K562 (cell line): ENCODE measurements around the gene PPFIBP2. TPM values are rescaled to one million over a fixed set of nuclear protein-coding genes. Genes with fewer than 3 reads are reported as not detected.

Experiments used
- ATAC-seq: fragments of 200-7000 bp; cut with Tn5 transposase; 3 replicates; pipeline ENCODE4 v1.9.1; 2020; ENCODE audit warnings: moderate library complexity
- BruUV-seq: library from RNA; stranded (reverse); fragments of 400-500 nt; replicated peaks from 2 replicates; lab custom pipeline; 2021; lab: Mats Ljungman, UMichigan
- CTCF ChIA-PET: fragments of 300-600 bp; formaldehyde crosslinking; extraction: SDS; loops from one replicate; lab custom pipeline; 2021; ENCODE audit warnings: low intra/inter-chr PET ratio; lab: Yijun Ruan, JAX
- POLR2A ChIA-PET: fragments of 300-600, 350-650 bp; sonication (Branson Sonifier 250); formaldehyde crosslinking; extraction: SDS; loops from one replicate; lab custom pipeline; 2021; ENCODE audit warnings: antibody characterized with exemption, inconsistent platforms; lab: Yijun Ruan, JAX
- DNase-seq, 4 experiments: peaks; one replicate each; pipeline versions ENCODE4 v3.0.0 to v3.0.0-alpha.2; 2011 to 2018; ENCODE audit warnings: low spot score in 3 of 4, mixed read lengths in 3 of 4; ENCODE audit errors: extremely low read depth in 1 of 4
- FAIRE-seq: peaks from 2 replicates; lab custom pipeline; 2011; peaks lifted over from hg19 to GRCh38; lab: Jason Lieb, UNC
- H2AFZ ChIP-seq: 2 replicates; pipeline ENCODE4 v1.6.0; 2011; ENCODE audit warnings: low read depth, low read length, control low read depth, inconsistent platforms
- H3K27ac ChIP-seq: fragments of 200-600 bp; 3 replicates; pipeline ENCODE4 v1.8.0; 2011; ENCODE audit warnings: low read depth, mild to moderate bottlenecking, control low read depth, inconsistent platforms, low read length, moderate library complexity, mixed read lengths; ENCODE audit errors: extremely low read depth
- H3K27me3 ChIP-seq, 2 experiments: fragments of 300-600 bp in 1 of 2; 2 replicates in 1 of 2; 3 replicates in 1 of 2; pipeline versions ENCODE4 v1.6.0 to v1.8.0; 2011; ENCODE audit warnings: inconsistent platforms in 2 of 2, low read length in 2 of 2, mild to moderate bottlenecking in 1 of 2, mixed read lengths in 1 of 2, moderate library complexity in 1 of 2; ENCODE audit not compliant: control insufficient read depth in 2 of 2, insufficient read depth in 2 of 2
- H3K36me3 ChIP-seq: fragments of 300-600 bp; 3 replicates; pipeline ENCODE4 v1.8.0; 2011; ENCODE audit warnings: mild to moderate bottlenecking, low read length, inconsistent platforms; ENCODE audit not compliant: control insufficient read depth, insufficient read depth
- H3K4me1 ChIP-seq, 2 experiments: fragments of 200-600 bp in 1 of 2; replicated peaks in 1 of 2; 2 replicates in 1 of 2; 3 replicates in 1 of 2; pipeline versions ENCODE4 v1.5.1 to v1.8.0; 2011; ENCODE audit warnings: inconsistent platforms in 2 of 2, low read length in 2 of 2, mild to moderate bottlenecking in 1 of 2, mixed read lengths in 1 of 2, moderate library complexity in 1 of 2; ENCODE audit not compliant: control insufficient read depth in 2 of 2, insufficient read depth in 2 of 2
- H3K4me2 ChIP-seq: 2 replicates; pipeline ENCODE4 v1.6.1; 2011; ENCODE audit warnings: low read length, control low read depth, inconsistent platforms, mixed read lengths; ENCODE audit not compliant: insufficient read depth
- H3K4me3 ChIP-seq: fragments of 200-600 bp; sonication (generic), shearing (Covaris generic); 2 replicates; pipeline ENCODE4 v1.5.1; 2016; ENCODE audit warnings: control low read depth, inconsistent platforms
- H3K79me2 ChIP-seq: fragments of 200-600 bp; 3 replicates; pipeline ENCODE4 v1.8.0; 2011; ENCODE audit warnings: low read length, inconsistent platforms; ENCODE audit not compliant: control insufficient read depth, insufficient read depth
- H3K9ac ChIP-seq, 2 experiments: 2 replicates each; pipeline versions ENCODE4 v1.6.0 to v1.6.1; 2011; ENCODE audit warnings: low read depth in 2 of 2, low read length in 2 of 2, control low read depth in 1 of 2, inconsistent platforms in 1 of 2, mild to moderate bottlenecking in 1 of 2, mixed read lengths in 1 of 2; ENCODE audit not compliant: insufficient read depth in 1 of 2
- H3K9me1 ChIP-seq: one replicate; pipeline ENCODE4 v1.6.0; 2011; ENCODE audit warnings: inconsistent platforms, mild to moderate bottlenecking, low read length, moderate library complexity; ENCODE audit not compliant: control insufficient read depth, insufficient read depth
- H3K9me3 ChIP-seq: replicated peaks from 2 replicates; pipeline ENCODE4 v1.5.1; 2011; ENCODE audit warnings: low read depth, low read length, inconsistent platforms; ENCODE audit not compliant: control insufficient read depth, insufficient read depth
- H4K20me1 ChIP-seq: replicated peaks from 2 replicates; pipeline ENCODE4 v1.6.1; 2011; ENCODE audit warnings: low read length, inconsistent platforms, mixed read lengths; ENCODE audit not compliant: control insufficient read depth, insufficient read depth
- NFIC ChIP-seq: fragments of 450-650 bp; IDR thresholded peaks from 2 replicates; pipeline ENCODE4 v1.6.1; 2017; ENCODE audit warnings: mild to moderate bottlenecking, inconsistent platforms
- NR2F6 ChIP-seq: fragments of 450-650 bp; formaldehyde crosslinking; IDR thresholded peaks from 2 replicates; pipeline ENCODE4 v1.4.0; 2020; ENCODE audit warnings: mild to moderate bottlenecking
- NR3C1 ChIP-seq: sonication (generic); formaldehyde crosslinking; IDR thresholded peaks from 2 replicates; pipeline ENCODE4 v1.8.1; 2022; ENCODE audit warnings: missing genetic modification reagents
- SMAD4 ChIP-seq: fragments of 250-450 bp; sonication (Bioruptor Pico); conservative IDR thresholded peaks from 2 replicates; pipeline ENCODE4 v1.8.0; 2021; ENCODE audit warnings: inconsistent platforms, mild to moderate bottlenecking, moderate library complexity
- TFAM ChIP-seq: fragments of 250-450 bp; sonication (Bioruptor Pico); conservative IDR thresholded peaks from 2 replicates; pipeline ENCODE4 v1.5.0; 2021; ENCODE audit warnings: mild to moderate bottlenecking, moderate library complexity
- ZNF644 ChIP-seq: fragments of 200-800 bp; sonication (Bioruptor generic); IDR thresholded peaks from 2 replicates; pipeline ENCODE4 v1.6.1; 2016; ENCODE audit warnings: low read depth, missing genetic modification characterization, missing compliant biosample characterization
- WGBS: fragments of 100-300 bp; shearing (Covaris generic); methylation state at CpG from one replicate; pipeline ENCODE4 v1.1.6; 2016; ENCODE audit warnings: low coverage, mixed read lengths; ENCODE audit not compliant: insufficient coverage; ENCODE audit errors: missing lambda C conversion rate; 5-methylcytosine and 5-hydroxymethylcytosine counted together
- in situ Hi-C: fragments of 300-500 bp; cut with MboI; formaldehyde crosslinking; loops from 4 replicates; pipeline ENCODE4 v1.15.0; 2018; ENCODE audit warnings: inconsistent platforms, mixed read lengths
- intact Hi-C: fragments of 100-400 bp; cut with micrococcal nuclease; formaldehyde crosslinking; loops from 2 replicates; pipeline ENCODE4 v1.14.2; 2022
- polyA plus RNA-seq, 8 experiments: library from polyadenylated mRNA; depleted of rRNA in 4 of 8; stranded (reverse) in 5 of 8; unstranded in 3 of 8; fragments of >200 nt; fragmentation: Nextera tagmentation in 2 of 8; fragmentation: Illumina TruSeq in 1 of 8; extraction: Ambion mirVana in 2 of 8; extraction: Trizol in 1 of 8; gene quantifications; 2 replicates each; pipeline versions ENCODE4 v1.2.1 to v1.2.3, GENCODE V29; 2011 to 2014; ENCODE audit warnings: inconsistent platforms in 1 of 8, missing spikeins in 1 of 8
- total RNA-seq, 7 experiments: library from RNA; depleted of rRNA in 6 of 7; stranded (reverse); fragments of >200 nt in 6 of 7; fragmentation: Illumina TruSeq in 2 of 7; extraction: Trizol in 2 of 7; gene quantifications; 2 replicates each; pipeline versions ENCODE4 v1.2.1 to v1.2.3, GENCODE V29; 2011 to 2021; ENCODE audit warnings: low replicate concordance in 1 of 7
- TF ChIP-seq, protein P1 (sequence below), 2 experiments: fragments of 450-650 bp; IDR thresholded peaks; 2 replicates each; pipeline ENCODE4 v1.6.1; 2018; ENCODE audit warnings: mild to moderate bottlenecking in 2 of 2, low read depth in 1 of 2; ENCODE audit not compliant: partially characterized antibody in 2 of 2
- TF ChIP-seq, protein P2 (sequence below): fragments of 250-450 bp; sonication (Bioruptor Pico); IDR thresholded peaks from 2 replicates; pipeline ENCODE4 v1.8.0; 2022; ENCODE audit warnings: moderate library complexity, mild to moderate bottlenecking, inconsistent platforms

The PPFIBP2 gene
- total and polyA plus RNA-seq, 9 of the 15 experiments (the other 6 are each of a cell fraction or from before 2014, with no cell fraction given): 0.18 to 3.4 (median 1.2) TPM

DNA sequence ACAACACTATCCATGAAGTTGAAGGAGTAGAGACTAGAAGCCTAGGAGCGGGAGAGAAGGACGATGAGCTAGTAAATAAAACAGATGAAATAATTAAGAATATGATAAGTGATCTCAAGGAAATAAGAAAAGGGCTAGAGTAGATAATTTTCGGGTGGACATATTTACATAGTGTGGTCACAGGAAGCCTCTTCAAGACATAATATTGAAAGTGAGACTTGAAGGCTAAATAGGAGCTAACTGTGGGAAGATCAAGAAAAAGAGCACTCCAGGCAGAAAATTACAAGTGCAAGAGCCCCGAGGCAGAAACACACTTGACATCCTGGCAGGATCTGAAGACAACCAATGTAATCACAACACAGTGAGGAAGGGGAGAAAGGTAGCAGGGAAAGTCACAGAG lies 11.9 kb upstream of the PPFIBP2 start:
- ChIA-PET CTCF (no interaction called here), POLR2A (interaction anchor here (0.7 kb wide), 1 partner anchor 64 kb away, joined by 3 read pairs; no protein-coding TSS in a partner anchor)
- Histone ChIP-seq H4K20me1 (no peaks in the 10 kb centered on the region), H3K9me3 (no peaks in the 10 kb centered on the region), H3K27ac (no peak overlapping the region), H3K36me3 (no peaks in the 10 kb centered on the region), H3K4me3 (no peak overlapping the region), H3K4me1 (no peaks in the 10 kb centered on the region), H3K27me3 (peaks cover 0 to 8% of the 10 kb centered on the region in 2 experiments; a peak in 2 of 5 replicates), H3K4me2 (no peak overlapping the region), H3K79me2 (no peaks in the 10 kb centered on the region), H3K9ac (no peak overlapping the region), H2AFZ (no peak overlapping the region), H3K9me1 (no peaks in the 10 kb centered on the region)
- FAIRE-seq (no peak), DNase-seq (no peak), ATAC-seq (no peak)
- BruUV-seq: no TSS peak
- in situ Hi-C loops (no loop called here), intact Hi-C loops (no loop called here)
- 0% methylated on average over 4 of the region's 4 CpGs for WGBS
- TF ChIP-seq NR3C1 (CRISPR knock-in tag) (no peak), NFIC (no peak), SMAD4 (CRISPR knock-in tag) (no peak), ZNF644 (no peak), NR2F6 (CRISPR knock-in tag) (no peak), TFAM (no peak)
- TF ChIP-seq, protein P1, sequence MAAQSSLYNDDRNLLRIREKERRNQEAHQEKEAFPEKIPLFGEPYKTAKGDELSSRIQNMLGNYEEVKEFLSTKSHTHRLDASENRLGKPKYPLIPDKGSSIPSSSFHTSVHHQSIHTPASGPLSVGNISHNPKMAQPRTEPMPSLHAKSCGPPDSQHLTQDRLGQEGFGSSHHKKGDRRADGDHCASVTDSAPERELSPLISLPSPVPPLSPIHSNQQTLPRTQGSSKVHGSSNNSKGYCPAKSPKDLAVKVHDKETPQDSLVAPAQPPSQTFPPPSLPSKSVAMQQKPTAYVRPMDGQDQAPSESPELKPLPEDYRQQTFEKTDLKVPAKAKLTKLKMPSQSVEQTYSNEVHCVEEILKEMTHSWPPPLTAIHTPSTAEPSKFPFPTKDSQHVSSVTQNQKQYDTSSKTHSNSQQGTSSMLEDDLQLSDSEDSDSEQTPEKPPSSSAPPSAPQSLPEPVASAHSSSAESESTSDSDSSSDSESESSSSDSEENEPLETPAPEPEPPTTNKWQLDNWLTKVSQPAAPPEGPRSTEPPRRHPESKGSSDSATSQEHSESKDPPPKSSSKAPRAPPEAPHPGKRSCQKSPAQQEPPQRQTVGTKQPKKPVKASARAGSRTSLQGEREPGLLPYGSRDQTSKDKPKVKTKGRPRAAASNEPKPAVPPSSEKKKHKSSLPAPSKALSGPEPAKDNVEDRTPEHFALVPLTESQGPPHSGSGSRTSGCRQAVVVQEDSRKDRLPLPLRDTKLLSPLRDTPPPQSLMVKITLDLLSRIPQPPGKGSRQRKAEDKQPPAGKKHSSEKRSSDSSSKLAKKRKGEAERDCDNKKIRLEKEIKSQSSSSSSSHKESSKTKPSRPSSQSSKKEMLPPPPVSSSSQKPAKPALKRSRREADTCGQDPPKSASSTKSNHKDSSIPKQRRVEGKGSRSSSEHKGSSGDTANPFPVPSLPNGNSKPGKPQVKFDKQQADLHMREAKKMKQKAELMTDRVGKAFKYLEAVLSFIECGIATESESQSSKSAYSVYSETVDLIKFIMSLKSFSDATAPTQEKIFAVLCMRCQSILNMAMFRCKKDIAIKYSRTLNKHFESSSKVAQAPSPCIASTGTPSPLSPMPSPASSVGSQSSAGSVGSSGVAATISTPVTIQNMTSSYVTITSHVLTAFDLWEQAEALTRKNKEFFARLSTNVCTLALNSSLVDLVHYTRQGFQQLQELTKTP (IDR thresholded peaks at IDR 0.05; ENCODE audit: low read depth in 1 of 2, partially characterized antibody in 2 of 2): no peak
- TF ChIP-seq, protein P2, sequence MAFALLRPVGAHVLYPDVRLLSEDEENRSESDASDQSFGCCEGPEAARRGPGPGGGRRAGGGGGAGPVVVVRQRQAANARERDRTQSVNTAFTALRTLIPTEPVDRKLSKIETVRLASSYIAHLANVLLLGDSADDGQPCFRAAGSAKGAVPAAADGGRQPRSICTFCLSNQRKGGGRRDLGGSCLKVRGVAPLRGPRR (CRISPR knock-in tag): no peak
